Prostate gland (tissue), 2 donors: ENCODE results near the gene DOK6.

Experiments used
- CTCF ChIP-seq, 4 experiments: fragments of 200-600 bp in 2 of 4; fragments of 450-650 bp in 2 of 4; sonication (generic) in 2 of 4; IDR thresholded peaks; 1 replicate in 3 of 4; 2 replicates in 1 of 4; pipeline ENCODE4 v1.5.1; 2016 to 2019; ENCODE audit warnings: antibody characterized with exemption in 4 of 4, mild to moderate bottlenecking in 2 of 4, moderate library complexity in 2 of 4
- POLR2AphosphoS5 ChIP-seq: sonication (generic); formaldehyde crosslinking; IDR thresholded peaks from one replicate; pipeline ENCODE4 v1.6.1; 2017; ENCODE audit warnings: antibody characterized with exemption

GRCh38 chr18:69628774-69629359 is 228.2 kb downstream of the DOK6 start:
- TF ChIP-seq CTCF (IDR thresholded peaks at IDR 0.05), result no peak
- no peak for TF ChIP-seq POLR2AphosphoS5
